ENCODE measurements around the gene REEP1. TPM values are rescaled to one million over a fixed set of nuclear protein-coding genes. Genes with fewer than 3 reads are reported as not detected.

The REEP1 gene
- total and polyA plus RNA-seq, 2 of the 13 experiments (the other 11 are each of a cell fraction or from before 2014, with no cell fraction given): 0.27 TPM; not detected in 1

- TF ChIP-seq POGZ (CRISPR knock-in tag; IDR thresholded peaks at IDR 0.05) (no peak), SAP130 (CRISPR knock-in tag; IDR thresholded peaks at IDR 0.05; ENCODE audit: low read depth) (no peak), TCF7L2 (IDR thresholded peaks at IDR 0.05; ENCODE audit: low read depth, low read length) (no peak), ZFP62 (CRISPR knock-in tag; IDR thresholded peaks at IDR 0.05) (no peak), ZBTB46 (CRISPR knock-in tag; IDR thresholded peaks at IDR 0.05; ENCODE audit: borderline replicate concordance) (no peak)
Measured at GRCh38 chr2:86378469-86378868, 41.0 kb upstream of the REEP1 start (continued).

GRCh38 chr2:86375623-86376022, 38.2 kb upstream of the REEP1 start:
- BruUV-seq (replicated peaks): no TSS peak
- Histone ChIP-seq H3K36me3 (replicated peaks in 1 of 2; ENCODE audit: control insufficient read depth in 1 of 2, insufficient read depth in 2 of 2, low read length in 2 of 2) (no peaks in the 10 kb centered on the region), H3K4me3 (replicated peaks in 1 of 3; ENCODE audit: insufficient read depth in 1 of 3, low read depth in 2 of 3, low read length in 3 of 3) (no peak overlapping the region), H3K27ac (ENCODE audit: extremely low read length, insufficient read depth, low read length) (no peak overlapping the region), H3K9ac (ENCODE audit: insufficient read depth, low read depth, low read length) (no peak overlapping the region), H3K27me3 (ENCODE audit: control insufficient read depth in 1 of 2, insufficient read depth in 2 of 2, low read length in 2 of 2) (no peaks in the 10 kb centered on the region), H3K79me2 (ENCODE audit: insufficient read depth, low read length) (no peaks in the 10 kb centered on the region), H3K4me2 (ENCODE audit: low read depth, low read length) (no peak overlapping the region), H3K4me1 (ENCODE audit: insufficient read depth, low read length) (no peaks in the 10 kb centered on the region), H2AFZ (ENCODE audit: low read length) (no peak overlapping the region), H3K9me3 (ENCODE audit: low read length) (no peaks in the 10 kb centered on the region), H4K20me1 (ENCODE audit: insufficient read depth, low read length) (no peaks in the 10 kb centered on the region)
- ChIA-PET CTCF (ENCODE audit: low intra/inter-chr PET ratio, low total read pairs) (no interaction called here), POLR2A (no interaction called here)
- no peak for DNase-seq (ENCODE audit: low spot score)
- no peak for FAIRE-seq
- WGBS (ENCODE audit: low lambda C conversion rate): 12% methylated on average over 1 of the region's 1 CpG
- intact Hi-C loops (cut with micrococcal nuclease; ENCODE audit: unreplicated experiment): no loop called here
- ATAC-seq: no peak
- TF ChIP-seq ZBTB46 (CRISPR knock-in tag; IDR thresholded peaks at IDR 0.05; ENCODE audit: borderline replicate concordance) (no peak), CEBPB (IDR thresholded peaks at IDR 0.05; ENCODE audit: borderline replicate concordance, low read depth, low read length) (peak; percentile 50; the same call in 1 of the 2 replicates), YEATS2 (CRISPR knock-in tag; IDR thresholded peaks at IDR 0.05; ENCODE audit: borderline replicate concordance) (no peak), ATF7 (IDR thresholded peaks at IDR 0.05) (peak; percentile 32; the same call in 1 of the 2 replicates), ATF7 (CRISPR knock-in tag; IDR thresholded peaks at IDR 0.05) (no peak), NFYB (CRISPR knock-in tag; IDR thresholded peaks at IDR 0.05) (no peak)
- in situ Hi-C loops (cut with HindIII; ENCODE audit: extremely low pct_ligation_motif_present, low pct_unique_long_range_greater_than_20kb): no loop called here
